K562 (cell line): ENCODE results near the gene ANO6. TPM values are rescaled to one million over a fixed set of nuclear protein-coding genes. Genes with fewer than 3 reads are reported as not detected.

Experiments
- ATAC-seq: fragments of 200-7000 bp; cut with Tn5 transposase; 3 replicates; pipeline ENCODE4 v1.9.1; 2020; ENCODE audit warnings: moderate library complexity
- BruUV-seq: library from RNA; stranded (reverse); fragments of 400-500 nt; replicated peaks from 2 replicates; lab custom pipeline; 2021; lab: Mats Ljungman, UMichigan
- CTCF ChIA-PET: fragments of 300-600 bp; formaldehyde crosslinking; extraction: SDS; loops from one replicate; lab custom pipeline; 2021; ENCODE audit warnings: low intra/inter-chr PET ratio; lab: Yijun Ruan, JAX
- POLR2A ChIA-PET: fragments of 300-600, 350-650 bp; sonication (Branson Sonifier 250); formaldehyde crosslinking; extraction: SDS; loops from one replicate; lab custom pipeline; 2021; ENCODE audit warnings: antibody characterized with exemption, inconsistent platforms; lab: Yijun Ruan, JAX
- DNase-seq, 4 experiments: peaks; one replicate each; pipeline versions ENCODE4 v3.0.0 to v3.0.0-alpha.2; 2011 to 2018; ENCODE audit warnings: low spot score in 3 of 4, mixed read lengths in 3 of 4; ENCODE audit errors: extremely low read depth in 1 of 4
- FAIRE-seq: peaks from 2 replicates; lab custom pipeline; 2011; peaks lifted over from hg19 to GRCh38; lab: Jason Lieb, UNC
- H2AFZ ChIP-seq: 2 replicates; pipeline ENCODE4 v1.6.0; 2011; ENCODE audit warnings: low read depth, low read length, control low read depth, inconsistent platforms
- H3K27ac ChIP-seq: fragments of 200-600 bp; 3 replicates; pipeline ENCODE4 v1.8.0; 2011; ENCODE audit warnings: low read depth, mild to moderate bottlenecking, control low read depth, inconsistent platforms, low read length, moderate library complexity, mixed read lengths; ENCODE audit errors: extremely low read depth
- H3K27me3 ChIP-seq, 2 experiments: fragments of 300-600 bp in 1 of 2; 2 replicates in 1 of 2; 3 replicates in 1 of 2; pipeline versions ENCODE4 v1.6.0 to v1.8.0; 2011; ENCODE audit warnings: inconsistent platforms in 2 of 2, low read length in 2 of 2, mild to moderate bottlenecking in 1 of 2, mixed read lengths in 1 of 2, moderate library complexity in 1 of 2; ENCODE audit not compliant: control insufficient read depth in 2 of 2, insufficient read depth in 2 of 2
- H3K36me3 ChIP-seq: fragments of 300-600 bp; 3 replicates; pipeline ENCODE4 v1.8.0; 2011; ENCODE audit warnings: mild to moderate bottlenecking, low read length, inconsistent platforms; ENCODE audit not compliant: control insufficient read depth, insufficient read depth
- H3K4me1 ChIP-seq, 2 experiments: fragments of 200-600 bp in 1 of 2; replicated peaks in 1 of 2; 2 replicates in 1 of 2; 3 replicates in 1 of 2; pipeline versions ENCODE4 v1.5.1 to v1.8.0; 2011; ENCODE audit warnings: inconsistent platforms in 2 of 2, low read length in 2 of 2, mild to moderate bottlenecking in 1 of 2, mixed read lengths in 1 of 2, moderate library complexity in 1 of 2; ENCODE audit not compliant: control insufficient read depth in 2 of 2, insufficient read depth in 2 of 2
- H3K4me2 ChIP-seq: 2 replicates; pipeline ENCODE4 v1.6.1; 2011; ENCODE audit warnings: low read length, control low read depth, inconsistent platforms, mixed read lengths; ENCODE audit not compliant: insufficient read depth
- H3K4me3 ChIP-seq: fragments of 200-600 bp; sonication (generic), shearing (Covaris generic); 2 replicates; pipeline ENCODE4 v1.5.1; 2016; ENCODE audit warnings: control low read depth, inconsistent platforms
- H3K79me2 ChIP-seq: fragments of 200-600 bp; 3 replicates; pipeline ENCODE4 v1.8.0; 2011; ENCODE audit warnings: low read length, inconsistent platforms; ENCODE audit not compliant: control insufficient read depth, insufficient read depth
- H3K9ac ChIP-seq, 2 experiments: 2 replicates each; pipeline versions ENCODE4 v1.6.0 to v1.6.1; 2011; ENCODE audit warnings: low read depth in 2 of 2, low read length in 2 of 2, control low read depth in 1 of 2, inconsistent platforms in 1 of 2, mild to moderate bottlenecking in 1 of 2, mixed read lengths in 1 of 2; ENCODE audit not compliant: insufficient read depth in 1 of 2
- H3K9me1 ChIP-seq: one replicate; pipeline ENCODE4 v1.6.0; 2011; ENCODE audit warnings: inconsistent platforms, mild to moderate bottlenecking, low read length, moderate library complexity; ENCODE audit not compliant: control insufficient read depth, insufficient read depth
- H3K9me3 ChIP-seq: replicated peaks from 2 replicates; pipeline ENCODE4 v1.5.1; 2011; ENCODE audit warnings: low read depth, low read length, inconsistent platforms; ENCODE audit not compliant: control insufficient read depth, insufficient read depth
- H4K20me1 ChIP-seq: replicated peaks from 2 replicates; pipeline ENCODE4 v1.6.1; 2011; ENCODE audit warnings: low read length, inconsistent platforms, mixed read lengths; ENCODE audit not compliant: control insufficient read depth, insufficient read depth
- CBX2 ChIP-seq: fragments of 200-600 bp; sonication (generic); IDR thresholded peaks from one replicate; pipeline ENCODE4 v1.6.1; 2012; ENCODE audit warnings: mild to moderate bottlenecking, low read length, inconsistent platforms; ENCODE audit not compliant: insufficient read depth, poor library complexity, severe bottlenecking
- CCAR2 ChIP-seq: fragments of 200-400 bp; formaldehyde crosslinking; IDR thresholded peaks from 2 replicates; pipeline ENCODE4 v1.6.1; 2017; ENCODE audit warnings: mild to moderate bottlenecking, low read depth, low read length
- CXXC5 ChIP-seq: fragments of 250-450 bp; sonication (Bioruptor Pico); IDR thresholded peaks from 2 replicates; pipeline ENCODE4 v1.8.0; 2022; ENCODE audit warnings: inconsistent platforms, mild to moderate bottlenecking, moderate library complexity
- DPF2 ChIP-seq: fragments of 450-650 bp; IDR thresholded peaks from 2 replicates; pipeline ENCODE4 v1.6.1; 2016
- PKNOX1 ChIP-seq: fragments of 450-650 bp; IDR thresholded peaks from 2 replicates; pipeline ENCODE4 v1.6.1; 2016
- STAT5A ChIP-seq: IDR thresholded peaks from 2 replicates; pipeline ENCODE4 v1.6.1; 2012; ENCODE audit warnings: low read length, inconsistent platforms, borderline replicate concordance
- TOE1 ChIP-seq, 2 experiments: fragments of 450-650 bp in 1 of 2; sonication (generic) in 1 of 2; formaldehyde crosslinking in 1 of 2; IDR thresholded peaks; 2 replicates each; pipeline versions ENCODE4 v1.7.1 to v1.8.0; 2016 to 2022; ENCODE audit warnings: borderline replicate concordance in 2 of 2, mild to moderate bottlenecking in 2 of 2, antibody characterized with exemption in 1 of 2, inconsistent platforms in 1 of 2, low read depth in 1 of 2, missing genetic modification reagents in 1 of 2, moderate library complexity in 1 of 2
- ZBTB49 ChIP-seq: sonication (generic); formaldehyde crosslinking; IDR thresholded peaks from 2 replicates; pipeline ENCODE4 v1.8.0; 2022; ENCODE audit warnings: missing genetic modification reagents, mild to moderate bottlenecking, borderline replicate concordance
- ZNF146 ChIP-seq: IDR thresholded peaks from one replicate; pipeline ENCODE4 v1.6.1; 2018; ENCODE audit warnings: missing compliant biosample characterization; ENCODE audit not compliant: unreplicated experiment
- in situ Hi-C: fragments of 300-500 bp; cut with MboI; formaldehyde crosslinking; loops from 4 replicates; pipeline ENCODE4 v1.15.0; 2018; ENCODE audit warnings: inconsistent platforms, mixed read lengths
- intact Hi-C: fragments of 100-400 bp; cut with micrococcal nuclease; formaldehyde crosslinking; loops from 2 replicates; pipeline ENCODE4 v1.14.2; 2022
- polyA plus RNA-seq, 8 experiments: library from polyadenylated mRNA; depleted of rRNA in 4 of 8; stranded (reverse) in 5 of 8; unstranded in 3 of 8; fragments of >200 nt; fragmentation: Nextera tagmentation in 2 of 8; fragmentation: Illumina TruSeq in 1 of 8; extraction: Ambion mirVana in 2 of 8; extraction: Trizol in 1 of 8; gene quantifications; 2 replicates each; pipeline versions ENCODE4 v1.2.1 to v1.2.3, GENCODE V29; 2011 to 2014; ENCODE audit warnings: inconsistent platforms in 1 of 8, missing spikeins in 1 of 8
- total RNA-seq, 7 experiments: library from RNA; depleted of rRNA in 6 of 7; stranded (reverse); fragments of >200 nt in 6 of 7; fragmentation: Illumina TruSeq in 2 of 7; extraction: Trizol in 2 of 7; gene quantifications; 2 replicates each; pipeline versions ENCODE4 v1.2.1 to v1.2.3, GENCODE V29; 2011 to 2021; ENCODE audit warnings: low replicate concordance in 1 of 7
- TF ChIP-seq, protein P1 (sequence below): sonication (generic); formaldehyde crosslinking; IDR thresholded peaks from 2 replicates; pipeline ENCODE4 v1.8.0; 2022; ENCODE audit warnings: mild to moderate bottlenecking, missing genetic modification reagents
- TF ChIP-seq, protein P2 (sequence below), 2 experiments: IDR thresholded peaks in 1 of 2; conservative IDR thresholded peaks in 1 of 2; 2 replicates each; pipeline ENCODE4 v1.6.1; 2016; ENCODE audit warnings: low read depth in 2 of 2, mild to moderate bottlenecking in 1 of 2, missing compliant biosample characterization in 1 of 2, missing genetic modification characterization in 1 of 2, moderate library complexity in 1 of 2

Gene ANO6
- total and polyA plus RNA-seq, 9 of the 15 experiments (the other 6 are each of a cell fraction or from before 2014, with no cell fraction given): 3.5 to 24.7 (median 20.3) TPM

- Histone ChIP-seq H3K9ac (no peak overlapping the region; a peak in 1 of 4 replicates), H3K4me2 (no peak overlapping the region), H3K36me3 (no peaks in the 10 kb centered on the region), H3K4me1 (peaks cover 0 to 28% of the 10 kb centered on the region in 2 experiments; a peak in 3 of 5 replicates), H3K9me1 (no peaks in the 10 kb centered on the region), H3K27ac (peak overlapping the region; percentile 80; the same call in 2 of the 3 replicates), H3K79me2 (no peaks in the 10 kb centered on the region), H4K20me1 (no peaks in the 10 kb centered on the region), H3K4me3 (no peak overlapping the region), H2AFZ (no peak overlapping the region; the same call in 1 of the 2 replicates), H3K9me3 (no peaks in the 10 kb centered on the region), H3K27me3 (no peaks in the 10 kb centered on the region)
- intact Hi-C loops (loop anchor here (5.0 kb wide), 2 partner anchors 66 to 121 kb away; partner anchors contain the start of gene ANO6), in situ Hi-C loops (no loop called here)
- DNase-seq (no peak), ATAC-seq (no peak), FAIRE-seq (no peak)
- CTCF ChIA-PET: no interaction called here
- POLR2A ChIA-PET: interaction anchor here (1.1 to 1.8 kb wide), 5 partner anchors 8 to 22 kb away, joined by 3 to 9 read pairs (median 3); no protein-coding TSS in a partner anchor
- no TSS peak for BruUV-seq
- TF ChIP-seq DPF2 (no peak), STAT5A (no peak), ZBTB49 (CRISPR knock-in tag) (no peak), CXXC5 (no peak), CCAR2 (no peak), ZNF146 (CRISPR knock-in tag) (no peak), CBX2 (no peak), TOE1 (IDR thresholded peaks at IDR 0.05; ENCODE audit: borderline replicate concordance) (no peak), TOE1 (CRISPR knock-in tag; IDR thresholded peaks at IDR 0.05; ENCODE audit: borderline replicate concordance, low read depth) (no peak), PKNOX1 (peak; percentile 69)
- TF ChIP-seq, protein P1, sequence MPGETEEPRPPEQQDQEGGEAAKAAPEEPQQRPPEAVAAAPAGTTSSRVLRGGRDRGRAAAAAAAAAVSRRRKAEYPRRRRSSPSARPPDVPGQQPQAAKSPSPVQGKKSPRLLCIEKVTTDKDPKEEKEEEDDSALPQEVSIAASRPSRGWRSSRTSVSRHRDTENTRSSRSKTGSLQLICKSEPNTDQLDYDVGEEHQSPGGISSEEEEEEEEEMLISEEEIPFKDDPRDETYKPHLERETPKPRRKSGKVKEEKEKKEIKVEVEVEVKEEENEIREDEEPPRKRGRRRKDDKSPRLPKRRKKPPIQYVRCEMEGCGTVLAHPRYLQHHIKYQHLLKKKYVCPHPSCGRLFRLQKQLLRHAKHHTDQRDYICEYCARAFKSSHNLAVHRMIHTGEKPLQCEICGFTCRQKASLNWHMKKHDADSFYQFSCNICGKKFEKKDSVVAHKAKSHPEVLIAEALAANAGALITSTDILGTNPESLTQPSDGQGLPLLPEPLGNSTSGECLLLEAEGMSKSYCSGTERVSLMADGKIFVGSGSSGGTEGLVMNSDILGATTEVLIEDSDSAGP (CRISPR knock-in tag): no peak
- TF ChIP-seq, protein P2, sequence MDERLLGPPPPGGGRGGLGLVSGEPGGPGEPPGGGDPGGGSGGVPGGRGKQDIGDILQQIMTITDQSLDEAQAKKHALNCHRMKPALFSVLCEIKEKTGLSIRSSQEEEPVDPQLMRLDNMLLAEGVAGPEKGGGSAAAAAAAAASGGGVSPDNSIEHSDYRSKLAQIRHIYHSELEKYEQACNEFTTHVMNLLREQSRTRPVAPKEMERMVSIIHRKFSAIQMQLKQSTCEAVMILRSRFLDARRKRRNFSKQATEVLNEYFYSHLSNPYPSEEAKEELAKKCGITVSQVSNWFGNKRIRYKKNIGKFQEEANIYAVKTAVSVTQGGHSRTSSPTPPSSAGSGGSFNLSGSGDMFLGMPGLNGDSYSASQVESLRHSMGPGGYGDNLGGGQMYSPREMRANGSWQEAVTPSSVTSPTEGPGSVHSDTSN (CRISPR knock-in tag; IDR thresholded peaks at IDR 0.05; ENCODE audit: low read depth): no peak
- TF ChIP-seq, protein P2 (tag; conservative IDR thresholded peaks at IDR 0.05; ENCODE audit: low read depth): 0 out of 2 replicates have a peak, but pooled peaks have one; percentile 19
These were observed 121.9 kb downstream of the ANO6 start for GRCh38 chr12:45337835-45338234.
